Measurements from ENCODE around the gene AFF3. TPM values are rescaled to one million over a fixed set of nuclear protein-coding genes. Genes with fewer than 3 reads are reported as not detected.

Gene AFF3
- total RNA-seq, 1 experiment from 2014 or later, result 0.61 TPM

DNA sequence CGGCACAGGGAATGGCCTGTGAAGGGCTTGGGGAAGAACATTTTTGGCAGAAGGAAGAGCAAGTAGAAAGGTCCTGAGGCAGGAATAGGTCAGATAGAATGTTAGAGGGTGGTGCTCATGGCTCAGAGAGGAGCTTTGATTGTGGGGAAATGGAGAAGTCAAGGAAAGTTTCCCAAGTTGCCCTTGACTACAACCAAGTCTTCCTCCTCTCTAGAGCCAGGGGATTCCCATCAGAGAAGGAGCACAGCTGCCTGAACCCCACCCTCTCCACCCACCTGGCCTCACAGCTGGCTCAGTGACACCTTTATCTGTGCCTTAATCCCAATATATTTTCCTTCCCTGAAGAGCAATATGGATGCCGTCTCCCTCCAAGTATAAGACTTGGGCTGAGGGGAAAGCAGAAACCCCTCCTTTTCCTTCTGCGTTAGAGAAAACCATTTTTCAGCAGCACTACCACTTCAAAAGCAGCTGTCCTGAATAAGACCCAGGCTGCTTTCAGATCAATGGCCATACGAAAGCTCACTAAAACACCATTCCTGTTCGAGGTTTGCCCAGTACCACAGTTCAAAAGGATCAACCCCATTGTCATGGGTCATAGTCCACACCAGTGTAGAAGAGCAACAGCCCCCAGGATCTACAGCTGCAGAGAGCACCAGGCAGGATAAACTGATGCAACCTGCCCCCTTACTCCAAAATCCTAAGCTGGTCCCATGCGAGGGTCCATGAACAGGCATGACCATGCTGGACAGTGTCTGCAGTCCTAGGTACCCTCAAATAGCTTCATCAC is 199.6 kb downstream of the AFF3 start:
- BruUV-seq (replicated peaks), result no TSS peak
- Histone ChIP-seq H3K79me2 (ENCODE audit: insufficient read depth, low read length) (no peaks in the 10 kb centered on the region), H3K36me3 (ENCODE audit: control insufficient read depth in 1 of 2, insufficient read depth in 2 of 2, low read length in 2 of 2) (no peaks in the 10 kb centered on the region), H3K27ac (ENCODE audit: low read depth, low read length) (no peak overlapping the region), H3K4me2 (ENCODE audit: low read length) (no peak overlapping the region), H3K9me2 (ENCODE audit: insufficient read depth) (no peaks in the 10 kb centered on the region), H3K27me3 (ENCODE audit: insufficient read depth, low read length) (peaks cover 57% of the 10 kb centered on the region), H3K9me3 (ENCODE audit: control insufficient read depth in 1 of 2, insufficient read depth in 1 of 2, low read depth in 1 of 2, low read length in 2 of 2) (no peaks in the 10 kb centered on the region), H2AFZ (ENCODE audit: low read depth, low read length, poor library complexity, severe bottlenecking) (no peak overlapping the region), H3K9ac (ENCODE audit: low read length) (no peak overlapping the region), H3K4me1 (ENCODE audit: control insufficient read depth in 1 of 2, insufficient read depth in 2 of 2, low read length in 2 of 2) (no peaks in the 10 kb centered on the region), H4K20me1 (ENCODE audit: insufficient read depth) (no peaks in the 10 kb centered on the region), H3K4me3 (replicated peaks in 1 of 2; ENCODE audit: low read depth in 1 of 2, low read length in 2 of 2) (no peak overlapping the region)
- intact Hi-C loops (cut with micrococcal nuclease), result no loop called here
- POLR2A ChIA-PET, result no interaction called here
- no peak for TF ChIP-seq CEBPB (IDR thresholded peaks at IDR 0.05; ENCODE audit: low read depth)
- no peak for TF ChIP-seq ELF1 (IDR thresholded peaks at IDR 0.05; ENCODE audit: borderline replicate concordance, low read depth)
- TF ChIP-seq RAD21 (IDR thresholded peaks at IDR 0.05; ENCODE audit: low read depth), result no peak
- TF ChIP-seq FOSL1 (IDR thresholded peaks at IDR 0.05; ENCODE audit: low read depth), result no peak
- no peak for TF ChIP-seq EZH2phosphoT487 (IDR thresholded peaks at IDR 0.05; ENCODE audit: borderline replicate concordance)
- no peak for TF ChIP-seq JUND (IDR thresholded peaks at IDR 0.05)
- no peak for TF ChIP-seq REST (IDR thresholded peaks at IDR 0.05; ENCODE audit: low read depth)
- no peak for TF ChIP-seq ZFX (IDR thresholded peaks at IDR 0.05)
- no peak for TF ChIP-seq TCF7L2 (IDR thresholded peaks at IDR 0.05; ENCODE audit: borderline replicate concordance, extremely low read depth, insufficient read depth, insufficient read length)
- no peak for TF ChIP-seq EZH2 (IDR thresholded peaks at IDR 0.05)
- TF ChIP-seq SP1 (IDR thresholded peaks at IDR 0.05; ENCODE audit: low read depth), result no peak
- TF ChIP-seq SRF (IDR thresholded peaks at IDR 0.05; ENCODE audit: low read depth), result no peak
- TF ChIP-seq POLR2AphosphoS5 (IDR thresholded peaks at IDR 0.05; ENCODE audit: low read depth, low read length), result no peak
- TF ChIP-seq, protein P1, sequence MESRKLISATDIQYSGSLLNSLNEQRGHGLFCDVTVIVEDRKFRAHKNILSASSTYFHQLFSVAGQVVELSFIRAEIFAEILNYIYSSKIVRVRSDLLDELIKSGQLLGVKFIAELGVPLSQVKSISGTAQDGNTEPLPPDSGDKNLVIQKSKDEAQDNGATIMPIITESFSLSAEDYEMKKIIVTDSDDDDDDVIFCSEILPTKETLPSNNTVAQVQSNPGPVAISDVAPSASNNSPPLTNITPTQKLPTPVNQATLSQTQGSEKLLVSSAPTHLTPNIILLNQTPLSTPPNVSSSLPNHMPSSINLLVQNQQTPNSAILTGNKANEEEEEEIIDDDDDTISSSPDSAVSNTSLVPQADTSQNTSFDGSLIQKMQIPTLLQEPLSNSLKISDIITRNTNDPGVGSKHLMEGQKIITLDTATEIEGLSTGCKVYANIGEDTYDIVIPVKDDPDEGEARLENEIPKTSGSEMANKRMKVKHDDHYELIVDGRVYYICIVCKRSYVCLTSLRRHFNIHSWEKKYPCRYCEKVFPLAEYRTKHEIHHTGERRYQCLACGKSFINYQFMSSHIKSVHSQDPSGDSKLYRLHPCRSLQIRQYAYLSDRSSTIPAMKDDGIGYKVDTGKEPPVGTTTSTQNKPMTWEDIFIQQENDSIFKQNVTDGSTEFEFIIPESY (IDR thresholded peaks at IDR 0.05; ENCODE audit: extremely low read depth, insufficient replicate concordance, low read length), result no peak
- TF ChIP-seq CBX3 (IDR thresholded peaks at IDR 0.05; ENCODE audit: low read depth), result no peak
- no peak for TF ChIP-seq POLR2A (IDR thresholded peaks at IDR 0.05; ENCODE audit: borderline replicate concordance, extremely low read depth, insufficient read depth, insufficient read length)
- TF ChIP-seq, protein P2, sequence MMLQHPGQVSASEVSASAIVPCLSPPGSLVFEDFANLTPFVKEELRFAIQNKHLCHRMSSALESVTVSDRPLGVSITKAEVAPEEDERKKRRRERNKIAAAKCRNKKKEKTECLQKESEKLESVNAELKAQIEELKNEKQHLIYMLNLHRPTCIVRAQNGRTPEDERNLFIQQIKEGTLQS (IDR thresholded peaks at IDR 0.05), result no peak
- TF ChIP-seq EGR1 (IDR thresholded peaks at IDR 0.05; ENCODE audit: low read depth), result no peak
- TF ChIP-seq, protein P3, sequence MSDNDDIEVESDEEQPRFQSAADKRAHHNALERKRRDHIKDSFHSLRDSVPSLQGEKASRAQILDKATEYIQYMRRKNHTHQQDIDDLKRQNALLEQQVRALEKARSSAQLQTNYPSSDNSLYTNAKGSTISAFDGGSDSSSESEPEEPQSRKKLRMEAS (IDR thresholded peaks at IDR 0.05), result no peak
- TF ChIP-seq ZNF274 (IDR thresholded peaks at IDR 0.05; ENCODE audit: low read depth, low read length), result no peak
- ATAC-seq (no peak), DNase-seq (ENCODE audit: low read depth, low spot score) (no peak)
- RAD21 ChIA-PET (ENCODE audit: low non-redundant PET in 1 of 2, low total read pairs in 2 of 2, uncharacterized antibody in 2 of 2, unreplicated experiment in 2 of 2), result no interaction called here
- CTCF ChIA-PET, result no interaction called here

Measured in HCT116 (cell line).